NCI-H345 (cell line): ENCODE measurements around the gene CDK14.

Experiments used
- DNase-seq: peaks from one replicate; lab custom pipeline; 2025; lab: John Stamatoyannopoulos, UW

CDK14 gene

DNA sequence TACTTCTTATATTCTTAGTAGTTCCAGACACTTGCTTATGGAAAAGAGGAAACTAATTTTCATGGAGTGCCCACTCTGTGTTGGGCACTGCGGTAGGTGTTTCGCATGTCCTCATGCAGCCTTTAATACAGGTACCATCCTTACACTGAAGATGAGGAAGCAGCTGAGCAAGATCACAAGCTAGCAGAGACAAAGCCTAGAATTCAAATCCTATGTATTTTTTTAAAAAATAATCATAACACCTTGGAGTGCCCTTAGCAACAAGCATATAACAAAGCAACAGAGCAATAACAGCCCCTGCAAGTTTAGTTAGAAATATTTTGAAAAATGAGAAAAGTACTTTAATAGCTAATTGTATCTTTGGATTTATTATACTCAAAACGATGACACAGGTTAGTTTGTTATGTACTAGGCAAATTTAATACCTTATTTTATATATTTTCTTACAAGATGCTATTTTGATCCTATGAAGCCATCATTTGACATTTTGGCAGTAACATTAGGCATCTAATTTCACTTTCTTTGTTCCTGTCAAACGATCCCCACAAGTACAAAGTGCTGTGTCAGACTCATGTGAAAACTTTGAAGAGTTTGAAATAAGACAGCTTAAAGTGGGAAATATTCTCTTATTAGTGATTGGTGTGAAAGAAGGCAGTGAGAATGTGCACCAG lies 245.8 kb downstream of the CDK14 start:
- DNase-seq, result no peak

GRCh38 chr7:90842430-90842788 lies 246.3 kb downstream of the CDK14 start:
- no peak for DNase-seq

DNA sequence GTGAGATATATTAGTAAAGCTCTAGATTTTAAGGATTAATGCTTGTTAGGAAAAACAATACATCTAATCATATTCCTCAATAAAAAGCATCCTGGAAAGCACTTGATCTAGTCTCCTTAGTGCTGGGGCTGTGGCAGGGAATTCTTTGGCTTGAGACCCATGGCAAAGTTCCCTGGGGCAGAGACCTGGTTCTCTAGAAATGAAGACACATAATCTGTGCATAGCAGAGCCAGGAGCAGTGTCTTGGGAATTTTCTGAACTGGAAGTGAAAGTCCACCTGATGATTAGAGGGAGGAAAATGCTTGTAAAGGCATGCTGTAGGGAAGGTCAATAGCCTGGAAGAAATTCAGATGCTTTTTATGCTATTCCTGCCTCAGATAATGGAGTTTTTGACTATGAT lies 247.4 kb downstream of the CDK14 start:
- DNase-seq, result no peak

- no peak for DNase-seq
Observed at GRCh38 chr7:90844421-90844820, 248.3 kb downstream of the CDK14 start.

- no peak for DNase-seq
Observed at GRCh38 chr7:90846192-90846591, 250.1 kb downstream of the CDK14 start.

- DNase-seq, result no peak
Observed at GRCh38 chr7:90850066-90850465, 253.9 kb downstream of the CDK14 start.

- no peak for DNase-seq
Observed at GRCh38 chr7:90850471-90850870, 254.3 kb downstream of the CDK14 start.

GRCh38 chr7:90853205-90853604 lies 257.1 kb downstream of the CDK14 start:
- DNase-seq, result no peak

GRCh38 chr7:90856351-90857070 lies 260.4 kb downstream of the CDK14 start:
- no peak for DNase-seq

DNA sequence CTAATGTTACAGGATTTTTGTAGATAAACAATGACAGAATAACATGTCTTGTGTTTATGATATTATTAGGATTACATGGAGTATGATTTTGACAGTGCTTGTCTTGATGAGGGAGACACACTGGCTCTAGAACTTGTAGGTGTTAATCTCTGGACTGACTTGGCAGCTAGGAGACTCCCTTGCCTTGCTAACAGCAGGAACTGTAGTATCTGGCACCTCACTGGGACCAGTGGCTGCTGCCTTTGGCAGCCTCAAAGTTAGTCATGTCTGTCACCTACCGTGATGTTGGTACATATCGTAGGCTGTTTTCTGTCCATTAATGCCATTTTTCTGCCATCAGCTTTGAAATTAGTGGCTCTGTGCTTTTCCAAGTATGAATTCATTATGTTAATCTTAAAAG lies 261.5 kb downstream of the CDK14 start:
- no peak for DNase-seq

DNA sequence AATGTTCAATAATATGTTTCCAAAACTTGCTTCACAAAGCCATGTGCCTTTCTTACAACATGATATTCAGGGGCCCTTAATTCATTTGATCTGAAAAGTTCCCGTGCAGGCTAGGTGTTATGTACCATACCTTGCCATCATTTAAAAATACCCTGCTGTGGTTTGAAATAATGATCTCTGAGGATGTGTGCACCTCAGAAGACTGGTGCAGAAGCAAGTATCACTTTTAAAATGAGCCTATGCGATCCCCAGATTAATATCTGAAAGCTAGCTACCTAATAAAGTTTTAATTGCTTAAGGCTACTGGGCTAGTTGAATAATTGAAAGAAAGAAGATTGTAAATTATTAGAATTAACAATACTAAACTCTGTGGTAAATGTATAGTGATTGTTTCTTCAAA lies 262.4 kb downstream of the CDK14 start:
- DNase-seq, result no peak

DNA sequence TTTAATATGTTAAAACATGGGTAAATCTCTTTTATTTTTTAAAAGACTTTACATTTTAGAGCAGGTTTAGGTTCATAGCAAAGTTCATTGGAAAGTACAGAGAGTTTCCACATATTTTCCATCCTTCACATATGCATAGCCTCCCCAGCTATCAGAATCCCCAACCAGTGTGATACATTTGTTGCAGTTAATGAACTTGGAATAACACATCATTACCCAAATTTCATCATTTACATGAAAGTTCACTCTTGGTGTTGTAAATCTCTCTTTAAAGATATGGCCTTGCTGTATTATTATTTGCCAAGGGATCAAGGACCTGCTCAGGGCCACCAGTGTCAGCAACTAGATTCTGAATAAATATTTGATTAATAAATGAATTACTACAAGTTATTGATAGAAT lies 263.4 kb downstream of the CDK14 start:
- no peak for DNase-seq

GRCh38 chr7:90864088-90864487 lies 268.0 kb downstream of the CDK14 start:
- no peak for DNase-seq

GRCh38 chr7:90869335-90869734 lies 273.2 kb downstream of the CDK14 start:
- DNase-seq, result no peak

DNA sequence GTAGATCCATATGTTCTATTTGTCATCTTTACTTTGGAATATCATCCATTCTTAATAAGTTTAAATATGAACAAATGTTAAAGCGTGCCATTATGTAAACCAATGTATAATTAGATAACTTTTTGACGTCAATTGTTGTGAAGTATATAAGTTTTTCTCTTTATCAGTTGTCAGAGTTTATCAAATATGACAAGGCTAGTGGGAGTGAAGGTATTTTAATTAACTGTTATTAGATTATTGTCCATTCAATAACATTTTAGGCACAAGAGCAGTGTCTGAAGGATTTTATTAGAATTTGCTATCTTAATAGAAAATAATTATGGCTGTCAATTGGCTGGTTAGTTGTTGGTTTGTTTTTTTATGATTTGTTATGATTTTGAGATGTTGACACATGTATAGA lies 280.6 kb downstream of the CDK14 start:
- DNase-seq, result no peak

GRCh38 chr7:90877201-90877600 lies 281.1 kb downstream of the CDK14 start:
- no peak for DNase-seq

- DNase-seq, result no peak
Observed at GRCh38 chr7:90879924-90880323, 283.8 kb downstream of the CDK14 start.

DNA sequence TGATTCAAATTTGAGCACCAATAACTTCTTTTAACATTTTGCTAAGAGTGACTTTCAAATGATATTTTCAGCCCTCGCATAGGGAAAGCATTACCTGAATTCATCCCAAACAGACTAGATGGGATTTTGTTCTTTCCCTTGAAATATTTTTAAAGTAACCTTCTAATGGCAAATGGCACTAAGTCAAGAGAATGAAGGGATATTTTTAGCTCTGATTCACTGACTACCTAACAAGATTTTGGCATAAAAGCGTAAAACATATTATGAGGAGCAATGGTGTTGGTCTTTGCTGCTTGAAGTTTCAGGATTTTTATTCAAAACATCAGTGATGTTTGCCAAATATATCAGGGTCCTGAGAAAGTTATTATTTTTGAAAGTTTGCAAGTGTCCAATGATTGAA lies 290.3 kb downstream of the CDK14 start:
- no peak for DNase-seq

DNA sequence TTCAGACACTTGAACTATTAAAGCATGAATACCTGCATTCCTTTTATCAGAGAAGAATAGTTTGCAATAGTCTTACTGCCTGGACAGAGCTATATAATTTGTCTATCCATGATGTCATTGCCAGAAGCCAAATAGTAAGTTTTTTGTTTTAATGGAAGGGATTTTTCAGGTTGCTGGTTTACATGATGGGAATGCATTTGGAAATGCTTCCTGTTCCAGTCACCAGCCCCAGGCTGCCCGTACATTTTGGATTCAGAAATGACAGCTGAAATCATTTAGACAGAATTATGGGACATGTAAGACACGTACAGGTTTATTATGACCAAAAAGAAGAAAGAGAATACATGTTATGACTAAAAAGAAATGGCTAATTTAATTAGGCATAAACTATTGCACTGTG lies 293.1 kb downstream of the CDK14 start:
- no peak for DNase-seq

DNA sequence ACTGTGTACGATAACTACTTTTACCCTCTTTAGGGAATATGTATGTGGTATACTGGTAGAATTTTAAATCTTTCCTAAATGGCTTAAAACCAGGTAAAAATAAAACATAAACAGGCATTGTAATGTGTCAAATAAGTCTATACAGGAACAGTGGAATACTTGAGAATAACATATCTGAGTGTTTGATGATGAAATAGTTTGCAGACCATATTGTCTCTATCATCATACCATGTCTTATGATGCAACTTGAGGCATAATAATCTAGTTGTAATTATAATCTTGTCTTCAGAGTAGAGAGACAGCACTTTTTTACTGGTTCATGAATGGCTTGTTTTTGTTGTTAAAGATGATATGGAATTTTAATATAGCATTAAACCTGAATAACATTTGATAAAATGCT lies 293.5 kb downstream of the CDK14 start:
- DNase-seq, result no peak

DNA sequence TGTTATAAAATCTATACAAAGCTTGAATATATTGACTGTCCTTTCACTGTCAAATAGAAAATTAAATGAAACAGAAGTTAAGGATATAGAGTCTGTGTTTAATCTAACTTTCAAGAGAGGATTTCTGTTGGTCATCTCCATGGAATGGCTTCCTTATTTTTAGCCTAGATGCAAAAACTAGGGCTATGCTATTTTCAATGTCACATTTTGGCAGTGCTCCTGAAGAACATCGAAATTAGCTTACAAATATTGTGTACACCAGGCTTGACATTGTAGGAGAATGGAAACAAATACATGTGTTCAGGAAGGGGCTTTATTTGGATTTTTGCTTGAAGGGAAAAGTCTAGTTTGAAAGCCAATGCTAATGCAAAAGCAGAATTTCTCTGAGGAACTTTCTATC lies 295.4 kb downstream of the CDK14 start:
- DNase-seq, result no peak

- DNase-seq, result no peak
Observed at GRCh38 chr7:90892213-90892612, 296.1 kb downstream of the CDK14 start.

DNA sequence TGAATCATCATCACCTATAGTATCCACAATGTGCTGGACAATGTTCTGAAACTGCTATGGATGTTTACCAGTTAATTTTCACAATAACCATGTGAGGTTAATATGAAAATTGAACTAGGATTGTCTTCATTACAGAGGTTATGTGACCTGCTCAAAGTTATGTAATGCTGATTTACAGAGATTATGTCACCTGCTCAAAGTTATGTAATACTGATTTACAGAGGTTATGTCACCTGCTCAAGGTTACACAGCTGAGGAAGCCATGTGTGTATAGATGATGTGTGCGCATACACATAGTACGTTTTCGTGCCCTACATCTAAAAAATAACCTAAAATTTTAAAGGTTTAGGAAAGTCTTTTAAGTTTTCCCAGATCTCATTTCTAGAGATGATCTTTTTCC lies 298.0 kb downstream of the CDK14 start:
- no peak for DNase-seq

- DNase-seq, result no peak
Observed at GRCh38 chr7:90896458-90896857, 300.3 kb downstream of the CDK14 start.
